Large intestine (tissue), 12 donors: ENCODE measurements around the gene PLOD2. TPM values are rescaled to one million over a fixed set of nuclear protein-coding genes. Genes with fewer than 3 reads are reported as not detected.

Source experiments
- DNase-seq, 2 donors: peaks; one replicate each; pipeline versions ENCODE4 v3.0.0 to v3.0.0-alpha.2; 2013
- H3K27ac ChIP-seq: one replicate; pipeline ENCODE4 v1.5.1; 2013; ENCODE audit warnings: low read length
- H3K27me3 ChIP-seq: 2 replicates; pipeline ENCODE4 v1.6.1; 2013; ENCODE audit warnings: low read length; ENCODE audit not compliant: control insufficient read depth, insufficient read depth
- H3K36me3 ChIP-seq: 2 replicates; pipeline ENCODE4 v1.6.1; 2013; ENCODE audit warnings: low read length; ENCODE audit not compliant: control insufficient read depth, insufficient read depth
- H3K4me1 ChIP-seq: one replicate; pipeline ENCODE4 v1.6.1; 2013; ENCODE audit warnings: low read length; ENCODE audit not compliant: control insufficient read depth, insufficient read depth
- H3K4me3 ChIP-seq: one replicate; pipeline ENCODE4 v1.5.1; 2013; ENCODE audit warnings: low read length
- H3K9me3 ChIP-seq: one replicate; pipeline ENCODE4 v1.6.1; 2013; ENCODE audit warnings: mild to moderate bottlenecking, low read depth, low read length, moderate library complexity; ENCODE audit not compliant: control insufficient read depth
- WGBS: methylation state at CpG from one replicate; pipeline ENCODE4 v1.1.5; 2013; ENCODE audit warnings: low lambda C conversion rate; ENCODE audit not compliant: insufficient coverage; 5-methylcytosine and 5-hydroxymethylcytosine counted together
- long read RNA-seq, 11 donors: transcript quantifications; one replicate each; lab custom pipeline, GENCODE V29; 2026
- polyA plus RNA-seq: library from polyadenylated mRNA; unstranded; fragments of 120-200 nt; gene quantifications from one replicate; pipeline ENCODE4 v1.2.1, GENCODE V29; 2013

Gene PLOD2
- polyA plus RNA-seq, result 92.2 TPM
- long read RNA-seq, donor 1, transcript PLOD2-202 (19 exons, 3,665 nt), result major isoform, 7 of 19 reads
- long read RNA-seq, donor 1, partial matches to known transcripts, result 7 of 19 reads
- long read RNA-seq, donor 1, other reads (novel, unspliced or antisense), result 0 of 19 reads
- long read RNA-seq, donor 2, transcript PLOD2-202 (19 exons, 3,665 nt), result major isoform, 15 of 25 reads
- long read RNA-seq, donor 2, partial matches to known transcripts, result 9 of 25 reads
- long read RNA-seq, donor 2, other reads (novel, unspliced or antisense), result 0 of 25 reads
- long read RNA-seq, donor 3, result 0 reads
- long read RNA-seq, donor 4, partial matches to known transcripts, result 0 of 1 reads
- long read RNA-seq, donor 4, other reads (novel, unspliced or antisense), result 0 of 1 reads
- long read RNA-seq, donor 5, transcript PLOD2-201 (20 exons, 3,732 nt), result minor isoform, 6 of 15 reads
- long read RNA-seq, donor 5, transcript PLOD2-202 (19 exons, 3,665 nt), result major isoform, 9 of 15 reads
- long read RNA-seq, donor 5, partial matches to known transcripts, result 0 of 15 reads
- long read RNA-seq, donor 5, other reads (novel, unspliced or antisense), result 0 of 15 reads
- long read RNA-seq, donor 6, transcript PLOD2-202 (19 exons, 3,665 nt), result major isoform, 22 of 35 reads
- long read RNA-seq, donor 6, transcript PLOD2-201 (20 exons, 3,732 nt), result minor isoform, 6 of 35 reads
- long read RNA-seq, donor 6, partial matches to known transcripts, result 7 of 35 reads
- long read RNA-seq, donor 6, other reads (novel, unspliced or antisense), result 0 of 35 reads
- long read RNA-seq, donor 7, transcript PLOD2-201 (20 exons, 3,732 nt), result major isoform, 5 of 9 reads
- long read RNA-seq, donor 7, partial matches to known transcripts, result 0 of 9 reads
- long read RNA-seq, donor 7, other reads (novel, unspliced or antisense), result 0 of 9 reads
- long read RNA-seq, donor 8, transcript PLOD2-202 (19 exons, 3,665 nt), result major isoform, 22 of 46 reads
- long read RNA-seq, donor 8, partial matches to known transcripts, result 19 of 46 reads
- long read RNA-seq, donor 8, other reads (novel, unspliced or antisense), result 0 of 46 reads
- long read RNA-seq, donor 9, transcript PLOD2-202 (19 exons, 3,665 nt), result major isoform, 11 of 19 reads
- long read RNA-seq, donor 9, transcript PLOD2-201 (20 exons, 3,732 nt), result minor isoform, 8 of 19 reads
- long read RNA-seq, donor 9, partial matches to known transcripts, result 0 of 19 reads
- long read RNA-seq, donor 9, other reads (novel, unspliced or antisense), result 0 of 19 reads
- long read RNA-seq, donor 10, transcript PLOD2-202 (19 exons, 3,665 nt), result major isoform, 33 of 39 reads
- long read RNA-seq, donor 10, partial matches to known transcripts, result 0 of 39 reads
- long read RNA-seq, donor 10, other reads (novel, unspliced or antisense), result 0 of 39 reads
- long read RNA-seq, donor 11, transcript PLOD2-202 (19 exons, 3,665 nt), result major isoform, 10 of 16 reads
- long read RNA-seq, donor 11, transcript PLOD2-201 (20 exons, 3,732 nt), result minor isoform, 6 of 16 reads
- long read RNA-seq, donor 11, partial matches to known transcripts, result 0 of 16 reads
- long read RNA-seq, donor 11, other reads (novel, unspliced or antisense), result 0 of 16 reads

GRCh38 chr3:146160964-146161662 is at the start of gene PLOD2:
PLOD2 (minus strand) TSS chr3:146161184; CDS start chr3:146160989, 195 bp downstream.
- Histone ChIP-seq H3K4me3 (peak within 1 kb of the TSS; percentile 86), H3K4me1 (peaks cover 37% of the 10 kb centered on the region), H3K36me3 (no peaks in the 10 kb centered on the region), H3K9me3 (no peaks in the 10 kb centered on the region), H3K27me3 (no peaks in the 10 kb centered on the region), H3K27ac (peak within 1 kb of the TSS; percentile 96)
- WGBS, result no CpG with 5 or more reads among the region's 74 CpGs
- DNase-seq, result peak; percentile 87 to 94

DNA sequence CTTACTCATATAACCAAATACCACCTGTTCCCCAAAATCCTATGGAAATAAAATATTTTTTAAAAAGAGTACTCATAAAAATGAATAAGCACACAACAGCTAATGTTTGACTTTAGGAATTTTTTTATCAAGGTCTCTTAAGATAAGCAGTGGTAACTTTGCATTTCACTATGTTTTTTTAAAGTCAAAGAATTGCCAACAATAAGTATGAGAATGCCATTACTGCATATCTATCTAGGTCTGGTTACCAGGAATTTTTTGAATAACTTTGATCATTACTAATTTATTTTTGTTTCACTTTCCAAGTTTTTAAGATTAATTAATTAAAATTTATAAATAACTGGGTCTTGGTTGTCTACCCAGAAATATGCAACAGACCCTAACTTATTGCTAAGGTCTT is 48.4 kb upstream of the PLOD2 start:
- DNase-seq, result no peak
- Histone ChIP-seq H3K27ac (no peak overlapping the region), H3K36me3 (peaks cover 10% of the 10 kb centered on the region), H3K4me3 (no peak overlapping the region), H3K27me3 (no peaks in the 10 kb centered on the region), H3K4me1 (no peaks in the 10 kb centered on the region), H3K9me3 (no peaks in the 10 kb centered on the region)

- DNase-seq, result no peak
- Histone ChIP-seq H3K27me3 (no peaks in the 10 kb centered on the region), H3K4me3 (no peak overlapping the region), H3K9me3 (no peaks in the 10 kb centered on the region), H3K27ac (no peak overlapping the region), H3K36me3 (peaks cover 19% of the 10 kb centered on the region), H3K4me1 (no peaks in the 10 kb centered on the region)
These were observed 42.8 kb upstream of the PLOD2 start for GRCh38 chr3:146203776-146204175.

DNA sequence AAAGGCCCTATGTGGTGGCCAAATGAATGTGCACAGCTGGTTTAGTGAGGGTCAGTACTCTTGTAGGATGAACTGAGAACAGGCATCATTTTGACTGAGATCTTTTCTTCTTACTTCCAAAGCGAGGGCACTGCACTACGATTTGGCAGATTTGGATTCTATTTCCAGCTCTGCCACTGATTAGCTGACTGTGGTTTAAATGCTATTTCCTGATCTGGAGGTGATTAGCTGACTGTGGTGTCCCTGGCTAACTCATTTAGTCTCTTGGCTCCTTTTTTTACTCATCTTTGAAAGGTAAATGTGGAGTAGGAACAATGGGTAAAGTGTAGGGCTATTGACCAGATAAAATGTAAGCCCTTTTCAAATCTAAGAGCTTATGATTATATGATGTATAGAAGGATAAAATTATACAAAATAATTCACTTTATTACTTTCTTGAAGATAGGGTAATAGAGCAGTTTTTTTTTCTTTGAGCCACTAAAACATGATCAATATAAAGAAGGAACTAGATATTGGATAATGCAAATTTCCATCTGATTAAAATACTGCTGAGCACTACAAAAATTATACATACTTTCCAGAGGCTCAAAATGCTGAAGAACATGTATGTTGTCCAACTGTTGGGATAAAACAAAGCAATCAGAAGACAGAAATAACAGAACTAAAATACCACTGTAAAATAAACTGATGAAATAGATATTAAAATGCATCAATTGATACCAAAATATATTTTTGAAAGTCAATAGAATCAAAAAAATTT is 39.7 kb upstream of the PLOD2 start:
- no peaks in the 10 kb centered on the region for H3K4me1 ChIP-seq
- H3K4me3 ChIP-seq, result no peak overlapping the region
- DNase-seq, result no peak
- H3K9me3 ChIP-seq, result no peaks in the 10 kb centered on the region
- no peaks in the 10 kb centered on the region for H3K27me3 ChIP-seq
- no peak overlapping the region for H3K27ac ChIP-seq
- peaks cover 13% of the 10 kb centered on the region for H3K36me3 ChIP-seq
- no CpG with 5 or more reads among the region's 2 CpGs for WGBS

DNA sequence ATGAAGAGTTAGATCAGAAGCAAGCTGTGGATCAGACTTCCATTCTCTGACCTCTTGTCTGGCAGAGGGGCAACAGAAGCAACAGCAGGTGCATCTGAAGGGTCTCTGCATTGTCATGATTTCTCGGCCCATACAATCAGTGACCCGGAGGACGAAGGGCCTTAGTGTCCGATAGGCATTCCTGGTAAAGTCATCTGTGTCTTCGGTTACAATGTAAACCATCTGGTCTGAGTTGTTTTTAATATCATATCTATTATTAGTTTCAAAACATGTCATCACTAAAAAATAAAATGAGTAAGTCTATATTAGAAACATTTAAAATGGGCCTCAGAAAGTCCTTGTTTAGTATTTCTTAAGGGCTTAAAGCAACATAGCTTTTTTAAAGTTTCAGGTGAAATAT is 38.8 kb upstream of the PLOD2 start:
- Histone ChIP-seq H3K36me3 (peaks cover 17% of the 10 kb centered on the region), H3K27ac (no peak overlapping the region), H3K4me1 (no peaks in the 10 kb centered on the region), H3K9me3 (no peaks in the 10 kb centered on the region), H3K4me3 (no peak overlapping the region), H3K27me3 (no peaks in the 10 kb centered on the region)
- WGBS, result no CpG with 5 or more reads among the region's 5 CpGs
- DNase-seq, result no peak

- Histone ChIP-seq H3K4me1 (no peaks in the 10 kb centered on the region), H3K9me3 (no peaks in the 10 kb centered on the region), H3K27me3 (no peaks in the 10 kb centered on the region), H3K27ac (no peak overlapping the region), H3K36me3 (peaks cover 14% of the 10 kb centered on the region), H3K4me3 (no peak overlapping the region)
- no CpG with 5 or more reads among the region's 2 CpGs for WGBS
- DNase-seq, result no peak
These were observed 35.8 kb upstream of the PLOD2 start for GRCh38 chr3:146196789-146197188.

DNA sequence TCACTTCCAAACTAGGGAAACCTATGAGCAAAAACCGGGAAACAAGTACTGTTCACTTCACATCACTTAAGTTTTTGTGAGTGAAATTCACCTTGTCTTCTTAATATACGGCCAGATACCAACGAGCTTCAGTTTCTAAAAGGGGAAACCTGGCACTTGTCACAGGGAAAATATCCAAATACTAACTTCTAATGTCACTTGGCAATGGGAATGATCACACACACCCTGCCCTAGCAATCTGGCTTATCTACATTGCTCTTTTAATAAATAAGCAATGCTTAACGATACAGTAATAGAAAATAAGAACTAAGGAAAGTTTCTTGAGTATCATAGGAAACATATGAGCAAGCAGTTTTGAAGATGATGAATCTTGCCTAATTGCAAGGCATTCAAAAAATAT is 34.6 kb upstream of the PLOD2 start:
- Histone ChIP-seq H3K4me1 (no peaks in the 10 kb centered on the region), H3K9me3 (no peaks in the 10 kb centered on the region), H3K27me3 (no peaks in the 10 kb centered on the region), H3K27ac (no peak overlapping the region), H3K4me3 (no peak overlapping the region), H3K36me3 (peaks cover 14% of the 10 kb centered on the region)
- WGBS, result 50% methylated on average over 1 of the region's 4 CpGs
- DNase-seq, result no peak

DNA sequence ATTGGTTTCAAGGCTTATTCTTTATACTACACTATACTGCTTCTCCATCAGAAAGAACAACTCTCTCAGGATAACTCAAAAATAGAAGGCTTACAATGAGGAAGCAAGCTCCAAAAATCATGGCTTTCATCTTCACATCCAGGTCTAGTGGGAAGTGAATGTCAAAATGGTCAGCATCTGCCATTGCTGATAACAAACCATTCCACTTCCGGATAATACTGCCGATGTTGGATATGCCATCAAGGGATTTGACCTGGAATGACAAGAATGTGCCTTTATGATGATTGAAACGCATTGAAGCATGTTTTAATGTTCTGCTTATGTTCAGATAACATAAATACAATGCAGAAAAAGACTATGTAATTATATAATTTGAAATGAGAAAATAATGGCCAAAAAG is 34.0 kb upstream of the PLOD2 start:
- Histone ChIP-seq H3K4me3 (no peak overlapping the region), H3K9me3 (no peaks in the 10 kb centered on the region), H3K36me3 (peaks cover 14% of the 10 kb centered on the region), H3K27ac (no peak overlapping the region), H3K4me1 (no peaks in the 10 kb centered on the region), H3K27me3 (no peaks in the 10 kb centered on the region)
- 100% methylated on average over 1 of the region's 3 CpGs for WGBS
- DNase-seq, result no peak

- H3K27me3 ChIP-seq, result no peaks in the 10 kb centered on the region
- H3K36me3 ChIP-seq, result peaks cover 10% of the 10 kb centered on the region
- H3K9me3 ChIP-seq, result no peaks in the 10 kb centered on the region
- H3K4me1 ChIP-seq, result no peaks in the 10 kb centered on the region
- H3K4me3 ChIP-seq, result no peak overlapping the region
- DNase-seq, result no peak
- WGBS, result 86% methylated on average over 1 of the region's 1 CpG
- H3K27ac ChIP-seq, result no peak overlapping the region
These were observed 30.1 kb upstream of the PLOD2 start for GRCh38 chr3:146191051-146191450.
